DMS 273 (cell line): Measurements from ENCODE around the gene MECR.

Experiments
- DNase-seq: peaks from one replicate; lab custom pipeline; 2025; ENCODE audit not compliant: unreplicated experiment; lab: John Stamatoyannopoulos, UW

The MECR gene

GRCh38 chr1:29230553-29231378 lies at the start of gene MECR:
MECR (minus strand) TSS chr1:29230934; CDS start chr1:29230906, 28 bp downstream.
- DNase-seq: peak; percentile 97

- no peak for DNase-seq
Measured at GRCh38 chr1:29279951-29280391, 49.2 kb upstream of the MECR start.

- no peak for DNase-seq
Measured at GRCh38 chr1:29279406-29279805, 48.7 kb upstream of the MECR start.

- DNase-seq: no peak
Measured at GRCh38 chr1:29278124-29278523, 47.4 kb upstream of the MECR start.

GRCh38 chr1:29275435-29275834 lies 44.7 kb upstream of the MECR start:
- no peak for DNase-seq

GRCh38 chr1:29272147-29272907 lies 41.6 kb upstream of the MECR start:
- no peak for DNase-seq

GRCh38 chr1:29271724-29272123 lies 41.0 kb upstream of the MECR start:
- DNase-seq: no peak

GRCh38 chr1:29270929-29271521 lies 40.3 kb upstream of the MECR start:
- no peak for DNase-seq

GRCh38 chr1:29269382-29269781 lies 38.6 kb upstream of the MECR start:
- DNase-seq: no peak

GRCh38 chr1:29267321-29268070 lies 36.8 kb upstream of the MECR start:
- no peak for DNase-seq

- DNase-seq: no peak
Measured at GRCh38 chr1:29266912-29267311, 36.2 kb upstream of the MECR start.

- no peak for DNase-seq
Measured at GRCh38 chr1:29264773-29265389, 34.1 kb upstream of the MECR start.

- no peak for DNase-seq
Measured at GRCh38 chr1:29260531-29260930, 29.8 kb upstream of the MECR start.

GRCh38 chr1:29259802-29260441 lies 29.2 kb upstream of the MECR start:
- no peak for DNase-seq

- DNase-seq: no peak
Measured at GRCh38 chr1:29258976-29259801, 28.5 kb upstream of the MECR start.

- no peak for DNase-seq
Measured at GRCh38 chr1:29258189-29258975, 27.6 kb upstream of the MECR start.

- peak; percentile 57 for DNase-seq
Measured at GRCh38 chr1:29256979-29257804, 26.5 kb upstream of the MECR start.

GRCh38 chr1:29256394-29256793 lies 25.7 kb upstream of the MECR start:
- peak; percentile 92 for DNase-seq
